H1 (cell line): ENCODE data around the gene OR12D2. TPM values are rescaled to one million over a fixed set of nuclear protein-coding genes. Genes with fewer than 3 reads are reported as not detected.

ENCODE experiments used
- CTCF ChIA-PET: fragments of 300-600 bp; sonication (Branson Sonifier 250); formaldehyde crosslinking; loops from one replicate; lab custom pipeline; 2021; ENCODE audit not compliant: partially characterized antibody; lab: Charles Lee
- POLR2A ChIA-PET: fragments of 300-600 bp; sonication (Branson Sonifier 250); formaldehyde crosslinking; loops from one replicate; lab custom pipeline; 2021; ENCODE audit warnings: inconsistent platforms; ENCODE audit not compliant: partially characterized antibody; lab: Charles Lee
- DNase-seq, 2 experiments: peaks; one replicate each; pipeline versions ENCODE4 v3.0.0 to v3.0.0-alpha.2; 2010 to 2022; ENCODE audit warnings: low spot score in 2 of 2, low read depth in 1 of 2, mixed read lengths in 1 of 2
- FAIRE-seq: peaks from 2 replicates; lab custom pipeline; 2011; peaks lifted over from hg19 to GRCh38; lab: Jason Lieb, UNC
- H2AFZ ChIP-seq: 2 replicates; pipeline ENCODE4 v1.8.1; 2012; ENCODE audit warnings: low read length, inconsistent platforms
- H2AK5ac ChIP-seq: 2 replicates; pipeline ENCODE4 v1.6.1; 2013; ENCODE audit warnings: low read depth, low read length
- H2BK120ac ChIP-seq: replicated peaks from 2 replicates; pipeline ENCODE3; 2013; ENCODE audit warnings: low read depth, low read length, inconsistent platforms
- H2BK12ac ChIP-seq: 2 replicates; pipeline ENCODE4 v1.6.1; 2013; ENCODE audit warnings: low read depth, low read length
- H2BK15ac ChIP-seq: 2 replicates; pipeline ENCODE4 v1.6.1; 2013; ENCODE audit warnings: low read length
- H2BK20ac ChIP-seq: 2 replicates; pipeline ENCODE4 v1.6.1; 2013; ENCODE audit warnings: low read length
- H2BK5ac ChIP-seq: 2 replicates; pipeline ENCODE4 v1.6.1; 2013; ENCODE audit warnings: low read depth, low read length
- H3K14ac ChIP-seq: 2 replicates; pipeline ENCODE4 v1.6.1; 2013; ENCODE audit warnings: inconsistent platforms; ENCODE audit not compliant: insufficient read length
- H3K18ac ChIP-seq: 2 replicates; pipeline ENCODE4 v1.6.1; 2013; ENCODE audit warnings: low read length; ENCODE audit errors: extremely low read depth
- H3K23ac ChIP-seq: 2 replicates; pipeline ENCODE4 v1.6.1; 2013; ENCODE audit warnings: inconsistent platforms; ENCODE audit not compliant: insufficient read length
- H3K23me2 ChIP-seq: 2 replicates; pipeline ENCODE4 v1.6.1; 2013; ENCODE audit warnings: low read depth, low read length
- H3K27ac ChIP-seq: 2 replicates; pipeline ENCODE4 v1.6.1; 2011; ENCODE audit warnings: low read depth, low read length, inconsistent platforms
- H3K27me3 ChIP-seq, 4 experiments: replicated peaks in 1 of 4; 1 replicate in 1 of 4; 2 replicates in 3 of 4; pipeline versions ENCODE4 v1.6.1 to v1.8.1; 2011 to 2013; ENCODE audit warnings: low read length in 3 of 4, mild to moderate bottlenecking in 3 of 4, inconsistent platforms in 2 of 4, mixed read lengths in 2 of 4, moderate library complexity in 1 of 4; ENCODE audit not compliant: control insufficient read depth in 3 of 4, insufficient read depth in 3 of 4; ENCODE audit errors: extremely low read depth in 1 of 4
- H3K36me3 ChIP-seq, 4 experiments: 2 replicates each; pipeline versions ENCODE4 v1.6.1 to v1.8.1; 2011 to 2013; ENCODE audit warnings: mild to moderate bottlenecking in 4 of 4, low read length in 3 of 4, moderate library complexity in 2 of 4, control low read depth in 1 of 4, inconsistent platforms in 1 of 4; ENCODE audit not compliant: insufficient read depth in 4 of 4, control insufficient read depth in 2 of 4
- H3K4ac ChIP-seq: replicated peaks from 2 replicates; pipeline ENCODE3; 2013; ENCODE audit warnings: low read length, low read depth, mixed read lengths, inconsistent platforms; ENCODE audit not compliant: insufficient read length
- H3K4me1 ChIP-seq, 4 experiments: replicated peaks in 1 of 4; 1 replicate in 1 of 4; 2 replicates in 3 of 4; pipeline versions ENCODE4 v1.6.1 to v1.8.1; 2011 to 2013; ENCODE audit warnings: low read length in 3 of 4, inconsistent platforms in 2 of 4, mixed read lengths in 1 of 4; ENCODE audit not compliant: insufficient read depth in 4 of 4, control insufficient read depth in 3 of 4
- H3K4me2 ChIP-seq, 2 experiments: 2 replicates each; pipeline versions ENCODE4 v1.6.1 to v1.8.1; 2011 to 2013; ENCODE audit warnings: low read depth in 2 of 2, low read length in 2 of 2, control low read depth in 1 of 2, inconsistent platforms in 1 of 2, mild to moderate bottlenecking in 1 of 2; ENCODE audit not compliant: insufficient read depth in 1 of 2
- H3K4me3 ChIP-seq, 4 experiments: fragments of 200-600, 300-600 bp in 1 of 4; sonication (generic), shearing (Covaris generic), sonication (Bioruptor Twin) in 1 of 4; 2 replicates each; pipeline versions ENCODE4 v1.5.1 to v1.8.1; 2011 to 2016; ENCODE audit warnings: low read length in 4 of 4, low read depth in 3 of 4, control low read depth in 2 of 4, inconsistent platforms in 2 of 4, mild to moderate bottlenecking in 2 of 4, mixed read lengths in 1 of 4, moderate library complexity in 1 of 4; ENCODE audit not compliant: insufficient read depth in 2 of 4; ENCODE audit errors: extremely low read depth in 1 of 4
- H3K56ac ChIP-seq: replicated peaks from 2 replicates; pipeline ENCODE3; 2013; ENCODE audit warnings: low read depth, mild to moderate bottlenecking, mixed read lengths, low read length, inconsistent platforms; ENCODE audit not compliant: insufficient read length
- H3K79me1 ChIP-seq: 2 replicates; pipeline ENCODE4 v1.6.1; 2013; ENCODE audit warnings: low read depth, low read length, control low read depth
- H3K79me2 ChIP-seq, 2 experiments: 2 replicates each; pipeline versions ENCODE4 v1.6.1 to v1.8.1; 2012 to 2013; ENCODE audit warnings: low read length in 2 of 2, mild to moderate bottlenecking in 2 of 2, inconsistent platforms in 1 of 2; ENCODE audit not compliant: insufficient read depth in 2 of 2, control insufficient read depth in 1 of 2
- H3K9ac ChIP-seq, 4 experiments: replicated peaks in 1 of 4; 1 replicate in 1 of 4; 2 replicates in 3 of 4; pipeline versions ENCODE4 v1.6.1 to v1.8.1; 2011 to 2013; ENCODE audit warnings: low read depth in 3 of 4, low read length in 3 of 4, control low read depth in 2 of 4, mild to moderate bottlenecking in 2 of 4, moderate library complexity in 2 of 4, inconsistent platforms in 1 of 4; ENCODE audit errors: extremely low read depth in 1 of 4
- H3K9me3 ChIP-seq, 2 experiments: 2 replicates each; pipeline versions ENCODE4 v1.6.1 to v1.8.1; 2012 to 2013; ENCODE audit warnings: mild to moderate bottlenecking in 2 of 2, moderate library complexity in 2 of 2, control low read depth in 1 of 2, inconsistent platforms in 1 of 2, low read depth in 1 of 2, low read length in 1 of 2, mixed read lengths in 1 of 2; ENCODE audit not compliant: insufficient read depth in 2 of 2
- H4K20me1 ChIP-seq, 2 experiments: replicated peaks in 1 of 2; 2 replicates each; pipeline versions ENCODE3 to v1.8.1; 2011 to 2013; ENCODE audit warnings: inconsistent platforms in 2 of 2, low read length in 2 of 2, mild to moderate bottlenecking in 1 of 2; ENCODE audit not compliant: insufficient read depth in 2 of 2, control insufficient read depth in 1 of 2
- H4K5ac ChIP-seq: 2 replicates; pipeline ENCODE4 v1.6.1; 2013; ENCODE audit warnings: low read length, low read depth, mixed read lengths, inconsistent platforms; ENCODE audit not compliant: insufficient read length
- H4K8ac ChIP-seq: 2 replicates; pipeline ENCODE4 v1.8.0; 2013; ENCODE audit warnings: mild to moderate bottlenecking, moderate library complexity, low read length, inconsistent platforms; ENCODE audit not compliant: insufficient read depth; ENCODE audit errors: extremely low read depth
- H4K91ac ChIP-seq: replicated peaks from 2 replicates; pipeline ENCODE3; 2013; ENCODE audit warnings: low read length, mixed read lengths, inconsistent platforms; ENCODE audit not compliant: insufficient read length
- CREB1 ChIP-seq: IDR thresholded peaks from 2 replicates; pipeline ENCODE4 v1.6.1; 2012; ENCODE audit warnings: inconsistent platforms
- EZH2 ChIP-seq: fragments of 200-600 bp; sonication (generic); IDR thresholded peaks from 2 replicates; pipeline ENCODE4 v1.7.1; 2012; ENCODE audit warnings: low read depth, mild to moderate bottlenecking, moderate library complexity, low read length, inconsistent platforms; ENCODE audit not compliant: severe bottlenecking
- RBBP5 ChIP-seq: IDR thresholded peaks from 2 replicates; pipeline ENCODE4 v1.7.1; 2012; ENCODE audit warnings: low read depth, mild to moderate bottlenecking, inconsistent platforms, low read length, moderate library complexity, borderline replicate concordance
- RFX5 ChIP-seq: IDR thresholded peaks from 2 replicates; pipeline ENCODE4 v1.6.1; 2011; ENCODE audit warnings: low read depth, low read length, improper control_type of control experiment, borderline replicate concordance
- SP1 ChIP-seq: IDR thresholded peaks from 2 replicates; pipeline ENCODE4 v1.6.1; 2011; ENCODE audit warnings: low read depth, low read length
- ZNF274 ChIP-seq: IDR thresholded peaks from 2 replicates; pipeline ENCODE4 v1.7.0; 2012; ENCODE audit warnings: low read length, borderline replicate concordance; ENCODE audit errors: extremely low read depth
- WGBS, 2 experiments: shearing (Covaris generic) in 1 of 2; methylation state at CpG; one replicate each; pipeline versions ENCODE4 v1.1.6 to v1.1.7; 2013 to 2015; ENCODE audit warnings: low lambda C conversion rate in 2 of 2, mixed read lengths in 2 of 2, inconsistent platforms in 1 of 2, low coverage in 1 of 2, missing lambda C conversion rate in 1 of 2; ENCODE audit not compliant: insufficient replicate concordance in 2 of 2, insufficient coverage in 1 of 2, insufficient read length in 1 of 2; ENCODE audit errors: extremely low coverage in 1 of 2, missing lambda C conversion rate in 1 of 2; 5-methylcytosine and 5-hydroxymethylcytosine counted together
- polyA plus RNA-seq, 7 experiments: library from polyadenylated mRNA; depleted of rRNA in 3 of 7; stranded (reverse) in 5 of 7; unstranded in 2 of 7; fragments of >200 nt in 5 of 7; fragments of 200-250 nt in 2 of 7; gene quantifications; 1 replicate in 5 of 7; 2 replicates in 1 of 7; 4 replicates in 1 of 7; pipeline versions ENCODE4 v1.2.1 to v1.2.3, GENCODE V29; 2011 to 2013; ENCODE audit warnings: missing spikeins in 2 of 7, mixed read lengths in 2 of 7
- total RNA-seq: library from RNA; stranded (reverse); fragmentation: NEBNext Ultra II Directional; extraction: Animal tissue kit (Norgen Biotek cat#: 25700); gene quantifications from 2 replicates; pipeline ENCODE4 v1.2.1, GENCODE V29; 2021
- TF ChIP-seq, protein P1 (sequence below): IDR thresholded peaks from 2 replicates; pipeline ENCODE4 v1.6.1; 2012; ENCODE audit warnings: inconsistent platforms
- TF ChIP-seq, protein P2 (sequence below): IDR thresholded peaks from 2 replicates; pipeline ENCODE4 v1.6.1; 2012; ENCODE audit warnings: inconsistent platforms

Gene OR12D2
- total and polyA plus RNA-seq, 2 of the 8 experiments (the other 6 are each of a cell fraction or from before 2014, with no cell fraction given) = not detected

DNA sequence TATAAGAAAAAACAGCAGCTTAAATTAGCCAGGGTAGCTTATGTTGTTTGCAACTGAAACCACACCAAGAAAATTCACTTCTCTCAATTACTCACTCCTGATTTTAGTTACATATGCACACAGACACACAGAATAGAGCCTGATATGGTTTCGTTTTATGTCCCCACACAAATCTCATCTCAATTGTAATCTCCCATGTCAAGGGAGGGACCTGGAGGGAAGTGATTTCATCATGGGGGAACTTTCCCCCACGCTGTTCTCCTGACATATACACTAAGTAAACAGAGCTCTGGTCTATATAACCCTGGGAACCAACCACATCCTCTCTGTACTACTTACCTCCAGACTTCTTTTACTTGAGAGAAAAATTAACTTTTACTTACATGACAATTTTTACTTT, 29.1 kb downstream of the OR12D2 start:
- TF ChIP-seq EZH2 (no peak), RBBP5 (no peak), CREB1 (no peak), SP1 (no peak), RFX5 (no peak), ZNF274 (no peak)
- TF ChIP-seq, protein P1, sequence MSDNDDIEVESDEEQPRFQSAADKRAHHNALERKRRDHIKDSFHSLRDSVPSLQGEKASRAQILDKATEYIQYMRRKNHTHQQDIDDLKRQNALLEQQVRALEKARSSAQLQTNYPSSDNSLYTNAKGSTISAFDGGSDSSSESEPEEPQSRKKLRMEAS = no peak
- TF ChIP-seq, protein P2, sequence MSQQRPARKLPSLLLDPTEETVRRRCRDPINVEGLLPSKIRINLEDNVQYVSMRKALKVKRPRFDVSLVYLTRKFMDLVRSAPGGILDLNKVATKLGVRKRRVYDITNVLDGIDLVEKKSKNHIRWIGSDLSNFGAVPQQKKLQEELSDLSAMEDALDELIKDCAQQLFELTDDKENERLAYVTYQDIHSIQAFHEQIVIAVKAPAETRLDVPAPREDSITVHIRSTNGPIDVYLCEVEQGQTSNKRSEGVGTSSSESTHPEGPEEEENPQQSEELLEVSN = no peak
- CTCF ChIA-PET = interaction anchor here (1.5 to 2.5 kb wide), 2 partner anchors 43 to 164 kb away, joined by 3 to 13 read pairs; no protein-coding TSS in a partner anchor
- no peak overlapping the region for H4K5ac ChIP-seq

More for the DNA sequence above, 29.1 kb downstream of the OR12D2 start:
- H2AFZ ChIP-seq = no peak overlapping the region
- H2BK15ac ChIP-seq = no peak overlapping the region
- H3K14ac ChIP-seq = no peak overlapping the region
- H2BK12ac ChIP-seq = no peak overlapping the region
- no peak for DNase-seq
- H3K4me3 ChIP-seq = no peak overlapping the region
- no peaks in the 10 kb centered on the region for H3K27me3 ChIP-seq
- POLR2A ChIA-PET = interaction anchor here (1.2 to 1.6 kb wide), 2 partner anchors 19 to 23 kb away, joined by 3 read pairs; no protein-coding TSS in a partner anchor
- no peak overlapping the region for H2BK20ac ChIP-seq
- no peaks in the 10 kb centered on the region for H3K79me1 ChIP-seq
- no peak overlapping the region for H3K4ac ChIP-seq
- WGBS, 2 experiments = 84% methylated on average over 2 of the region's 2 CpGs; no CpG with 5 or more reads in 1 of the 2 experiments
- H3K23ac ChIP-seq = no peak overlapping the region
- no peak overlapping the region for H2BK120ac ChIP-seq
- no peak overlapping the region for H3K4me2 ChIP-seq
- H3K79me2 ChIP-seq = no peaks in the 10 kb centered on the region
- H2AK5ac ChIP-seq = no peak overlapping the region
- no peak overlapping the region for H3K9ac ChIP-seq
- no peak overlapping the region for H3K56ac ChIP-seq
- H3K36me3 ChIP-seq = no peaks in the 10 kb centered on the region
- no peak overlapping the region for H3K18ac ChIP-seq
- 0 out of 4 replicates have a peak, but pooled peaks cover 0 to 3% of the 10 kb centered on the region in 2 experiments for H3K9me3 ChIP-seq
- no peaks in the 10 kb centered on the region for H3K23me2 ChIP-seq
- no peak for FAIRE-seq
- H4K91ac ChIP-seq = no peak overlapping the region
- no peak overlapping the region for H4K8ac ChIP-seq
- no peaks in the 10 kb centered on the region for H4K20me1 ChIP-seq
- no peaks in the 10 kb centered on the region for H3K4me1 ChIP-seq
- no peak overlapping the region for H3K27ac ChIP-seq
- H2BK5ac ChIP-seq = no peak overlapping the region
